Measurements from ENCODE around the gene TRIO.

DNA sequence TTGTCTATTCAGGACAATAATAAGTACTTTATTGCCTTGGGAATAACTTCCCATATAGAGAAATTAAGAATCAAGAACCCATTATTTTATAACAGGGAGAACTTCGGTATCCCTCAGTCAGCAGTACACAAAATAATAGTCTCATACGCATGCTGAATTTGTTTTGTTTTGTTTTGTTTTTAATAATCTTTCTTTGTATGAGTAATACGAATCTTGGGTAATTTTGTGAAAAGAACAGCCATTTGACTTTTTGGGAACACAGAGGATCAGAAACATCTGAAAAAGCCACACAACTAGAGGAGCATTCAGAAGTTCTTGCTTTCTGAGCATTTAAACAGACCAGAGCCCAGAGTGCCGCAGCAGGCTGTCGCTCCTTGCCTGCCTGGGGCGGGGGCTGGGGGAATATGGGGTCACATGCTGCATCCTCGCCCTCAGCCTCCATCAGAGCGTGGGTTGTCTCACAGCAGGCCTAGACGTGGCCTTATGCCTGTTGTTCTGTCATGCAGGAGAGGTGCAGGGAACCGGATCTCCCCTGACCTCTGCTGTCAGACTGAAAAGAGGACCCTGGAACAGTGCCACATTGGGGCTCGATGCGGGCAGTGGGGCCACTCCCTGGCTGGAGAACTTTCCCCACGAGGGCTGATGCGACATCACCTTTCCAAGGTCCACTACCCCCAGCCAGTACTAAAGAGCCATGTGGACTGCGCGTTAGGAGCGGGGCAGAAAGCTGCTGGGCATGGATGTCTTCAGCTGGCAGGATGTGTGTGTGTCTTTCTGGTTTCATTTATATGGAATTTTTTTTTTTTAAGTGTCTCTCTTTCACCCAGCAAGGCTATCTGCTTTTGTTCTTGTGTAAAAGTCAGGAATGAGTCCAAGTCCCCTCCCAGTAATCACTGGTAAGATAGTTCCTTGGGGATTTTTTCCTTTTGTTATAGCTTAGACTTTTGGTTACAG is 305.1 kb downstream of the TRIO start:
- no peak for TF ChIP-seq MYC (IDR thresholded peaks at IDR 0.05; ENCODE audit: low read depth, low read length)
- no peak for TF ChIP-seq CTCF (IDR thresholded peaks at IDR 0.05; ENCODE audit: extremely low read depth in 1 of 2, insufficient read depth in 1 of 2, low read depth in 1 of 2, low read length in 2 of 2)
- no peak for TF ChIP-seq JUN (IDR thresholded peaks at IDR 0.05; ENCODE audit: borderline replicate concordance, insufficient read depth, insufficient read length, low read depth)
